Stimulated activated CD4-positive, alpha-beta T cell treated with anti-CD3 and anti-CD28 coated beads, Interleukin-15, amount 100 ng/mL, for 48 hours (primary cell): ENCODE measurements around the gene INPP4B.

Experiments used
- DNase-seq, 2 donors: peaks; one replicate each; pipeline ENCODE4 v3.0.0-alpha.2; 2020; ENCODE audit warnings: low read depth in 2 of 2

INPP4B gene

DNA sequence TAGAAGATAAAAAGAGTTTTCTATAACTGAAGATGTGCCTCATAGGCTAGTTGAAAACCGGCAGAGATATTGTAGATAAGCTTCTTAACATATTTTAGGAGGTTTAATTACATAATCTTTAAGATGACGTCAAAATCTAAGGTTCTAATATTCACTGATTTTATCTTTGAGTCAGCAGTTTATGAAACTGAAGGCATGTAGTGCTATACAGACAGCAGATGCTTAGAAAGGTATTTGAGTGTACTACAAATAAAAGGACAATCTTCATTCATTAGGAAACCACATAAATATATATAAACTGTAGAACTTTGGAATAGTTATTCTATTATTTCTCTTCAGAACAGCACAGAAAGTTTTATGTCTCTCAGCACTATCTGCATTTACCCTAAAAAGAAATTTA is 704.9 kb downstream of the INPP4B start:
- no peak for DNase-seq

DNA sequence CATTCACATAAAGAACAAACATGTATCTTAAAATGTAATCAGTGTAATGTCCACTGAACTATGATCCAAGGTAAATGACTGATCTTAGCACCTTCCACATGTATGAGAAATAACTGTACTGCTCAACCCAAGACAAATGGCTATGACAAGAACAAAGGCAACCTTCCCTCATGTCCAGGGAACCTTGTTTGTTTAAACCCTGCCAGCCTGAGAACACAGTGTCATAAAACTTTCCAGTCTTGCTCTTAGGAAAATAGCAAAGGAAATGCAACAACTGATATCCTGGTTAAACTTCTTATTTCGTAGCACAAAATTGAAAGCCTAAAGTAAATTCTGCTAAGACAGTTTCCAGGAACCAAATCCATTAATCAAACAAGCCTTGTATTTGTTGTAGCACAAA is 715.4 kb downstream of the INPP4B start:
- no peak for DNase-seq

DNA sequence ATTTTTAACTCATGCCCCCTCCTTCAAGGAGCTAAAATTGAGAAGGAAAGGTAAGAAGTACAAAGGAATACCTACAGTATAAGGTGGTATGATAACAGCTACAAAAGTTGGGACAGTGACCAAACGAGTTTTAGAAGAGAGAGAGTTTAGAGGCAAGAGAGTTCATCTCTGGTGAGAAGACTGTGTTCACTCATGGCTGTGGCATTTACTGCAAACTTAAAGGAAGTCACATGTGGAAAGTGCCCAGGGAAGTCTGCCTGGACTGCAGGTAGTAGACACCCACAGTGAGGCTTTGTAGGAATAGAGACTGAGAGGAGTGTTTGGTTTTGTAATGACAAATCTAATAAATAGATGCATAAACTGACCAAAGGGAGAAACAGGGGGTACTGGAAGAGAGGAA is 716.2 kb downstream of the INPP4B start:
- no peak for DNase-seq

DNA sequence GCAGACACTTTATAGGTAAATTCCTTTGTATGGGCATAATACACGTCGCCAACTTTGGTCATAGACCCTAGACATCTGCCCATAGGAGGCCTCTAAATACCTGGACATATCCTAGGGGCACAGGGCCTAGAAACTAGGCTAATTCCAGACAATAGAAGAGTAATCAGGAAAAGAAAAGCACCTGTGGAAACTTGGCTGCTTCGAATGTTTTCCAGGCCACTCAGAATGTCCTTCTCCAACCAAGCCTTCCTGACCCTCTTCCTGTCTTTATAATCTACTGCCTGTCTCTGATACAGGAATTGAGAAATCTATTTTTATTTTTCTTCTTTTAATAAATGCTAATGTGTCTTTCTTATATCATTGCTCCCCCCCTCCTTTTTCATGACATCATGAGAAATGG is 716.6 kb downstream of the INPP4B start:
- DNase-seq: no peak

DNA sequence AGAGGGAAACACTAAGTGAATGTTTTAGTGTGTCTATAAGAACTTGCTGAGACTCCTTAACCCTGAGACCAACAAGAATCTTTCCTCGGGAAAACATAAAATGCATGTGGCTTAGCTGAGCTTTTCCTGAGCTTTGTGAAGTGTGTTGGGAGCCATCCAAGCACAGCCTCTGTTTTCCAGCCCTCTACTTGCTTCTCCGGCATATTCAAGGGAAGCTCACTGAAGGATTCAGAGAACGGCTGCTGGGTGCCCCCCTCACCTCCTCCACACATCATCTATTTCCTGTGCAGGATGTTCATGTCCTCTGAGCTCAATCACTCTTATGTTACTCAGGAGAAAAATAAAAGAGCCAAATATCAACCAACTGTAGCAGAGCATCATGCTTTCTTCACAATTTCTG is 717.6 kb downstream of the INPP4B start:
- no peak for DNase-seq

DNA sequence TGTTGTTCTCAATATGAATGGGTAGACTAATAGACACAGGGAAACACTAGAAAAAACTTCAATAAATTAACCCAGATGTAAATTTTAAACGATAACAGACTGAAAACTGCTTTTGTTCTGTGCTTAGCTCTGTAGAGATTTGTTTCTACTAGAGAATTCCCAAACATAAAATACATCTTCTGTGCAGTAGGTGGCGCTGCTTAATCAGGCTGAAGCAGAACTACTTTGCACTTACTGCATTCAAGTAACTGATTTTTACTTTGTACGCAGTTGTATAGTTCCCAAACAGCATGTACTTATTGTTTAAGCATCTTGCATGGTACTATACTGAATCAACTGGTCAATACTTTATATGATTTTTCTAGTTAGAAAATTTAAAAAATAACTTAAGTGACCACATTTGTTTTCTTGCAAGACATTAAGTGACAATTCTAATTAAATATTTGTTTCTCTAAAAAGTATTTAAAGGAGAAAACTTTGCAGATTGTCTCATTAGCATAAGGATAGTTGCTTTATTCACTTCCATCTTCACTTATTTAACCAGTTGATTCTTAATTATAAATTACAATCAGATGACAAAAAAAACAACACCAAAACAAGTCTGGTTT is 719.1 kb downstream of the INPP4B start:
- peak; percentile 29 to 51 for DNase-seq

DNA sequence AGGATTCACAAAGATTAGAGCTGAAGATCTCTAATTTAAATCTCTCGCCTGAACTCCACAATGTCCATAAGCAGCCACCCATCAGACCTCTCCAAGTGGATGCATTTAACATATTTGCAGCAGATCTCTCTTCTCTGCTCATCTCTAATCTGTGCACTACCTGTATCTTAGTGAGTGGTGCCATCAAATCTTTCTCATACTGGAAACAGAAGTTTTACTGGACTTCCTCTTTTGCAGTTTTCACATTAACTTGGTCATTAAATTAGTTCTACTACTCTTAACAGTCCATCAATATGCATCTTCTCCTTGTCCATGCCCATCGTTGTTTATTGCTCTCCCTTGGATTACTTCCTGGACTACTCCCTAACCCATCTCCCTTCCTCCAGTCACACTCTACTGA is 721.2 kb downstream of the INPP4B start:
- no peak for DNase-seq

DNA sequence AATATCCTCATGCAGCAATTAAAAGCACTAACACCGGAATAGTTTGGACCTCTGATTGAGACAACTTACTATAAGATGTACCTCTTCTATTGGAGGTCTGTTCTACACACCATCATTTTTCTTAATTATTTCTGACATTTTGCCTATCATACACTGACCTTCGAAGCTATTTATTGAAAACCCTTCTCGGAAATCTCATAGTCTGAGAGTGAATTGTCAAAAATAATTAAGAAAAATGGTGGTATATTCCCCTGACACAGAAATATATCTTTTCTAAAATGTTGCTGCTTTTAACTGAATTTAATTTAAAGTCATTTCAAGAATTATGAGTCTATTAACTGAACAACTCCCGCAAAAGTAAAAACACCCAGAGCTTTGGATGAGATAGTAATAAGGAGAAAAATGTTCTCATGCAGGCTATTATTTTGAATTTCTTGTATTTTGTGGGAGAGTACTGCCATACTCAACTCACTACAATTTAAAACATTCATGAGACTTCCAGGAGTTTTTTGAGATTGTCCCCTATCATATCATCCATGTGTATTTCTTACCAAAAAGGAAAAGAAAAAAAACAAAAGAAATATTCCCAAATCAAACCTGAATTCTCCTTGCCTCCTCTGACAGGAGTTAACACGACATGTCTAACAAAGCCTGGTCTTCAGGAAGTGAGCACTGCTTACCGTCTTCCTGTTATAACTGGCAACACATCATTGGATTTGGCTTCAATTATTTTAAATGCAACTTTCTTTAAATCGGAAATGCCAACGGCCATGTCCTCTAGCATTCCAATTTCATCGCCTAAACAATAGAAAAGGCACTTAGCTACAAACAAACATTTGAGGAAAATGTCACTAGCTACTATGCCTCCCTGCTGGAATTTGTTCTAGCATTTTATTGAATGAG is 724.4 kb downstream of the INPP4B start:
- no peak for DNase-seq

DNA sequence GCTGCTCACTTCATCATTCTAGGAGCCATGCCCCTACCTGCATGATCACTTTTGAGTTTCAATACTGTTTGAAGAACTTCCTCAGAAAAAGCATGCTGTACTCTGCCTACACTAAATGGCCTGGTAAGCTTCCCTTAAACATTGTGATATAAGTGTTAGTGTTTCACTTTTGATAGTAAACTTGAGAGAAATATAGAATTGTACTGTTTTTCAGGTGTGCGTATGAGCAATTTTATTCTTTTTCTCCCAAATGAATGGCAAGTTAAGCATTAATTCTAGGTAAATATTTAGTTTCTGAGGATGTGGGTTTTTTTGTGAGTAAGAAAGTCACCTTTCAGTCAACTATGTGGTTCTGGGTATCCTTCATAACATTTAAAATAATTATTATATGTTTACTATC is 725.2 kb downstream of the INPP4B start:
- no peak for DNase-seq

DNA sequence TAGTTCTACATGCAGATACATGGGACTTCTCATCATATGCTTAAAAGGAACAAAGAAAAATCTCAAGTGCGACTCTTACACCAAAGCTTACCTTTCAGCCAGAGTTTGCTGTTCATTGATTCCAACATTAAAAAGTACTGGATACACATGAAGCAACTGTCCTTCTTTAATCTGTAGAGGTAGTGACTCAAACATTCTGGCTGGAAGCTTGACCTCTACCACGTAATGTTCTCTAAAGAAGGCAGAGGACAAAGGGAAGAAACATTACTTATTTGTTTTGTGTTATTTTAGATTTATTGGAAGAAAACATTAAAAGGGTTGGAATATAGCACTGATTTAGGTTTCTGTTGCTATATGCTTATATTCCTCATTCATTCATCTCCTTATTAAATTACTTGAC is 733.6 kb downstream of the INPP4B start:
- no peak for DNase-seq

DNA sequence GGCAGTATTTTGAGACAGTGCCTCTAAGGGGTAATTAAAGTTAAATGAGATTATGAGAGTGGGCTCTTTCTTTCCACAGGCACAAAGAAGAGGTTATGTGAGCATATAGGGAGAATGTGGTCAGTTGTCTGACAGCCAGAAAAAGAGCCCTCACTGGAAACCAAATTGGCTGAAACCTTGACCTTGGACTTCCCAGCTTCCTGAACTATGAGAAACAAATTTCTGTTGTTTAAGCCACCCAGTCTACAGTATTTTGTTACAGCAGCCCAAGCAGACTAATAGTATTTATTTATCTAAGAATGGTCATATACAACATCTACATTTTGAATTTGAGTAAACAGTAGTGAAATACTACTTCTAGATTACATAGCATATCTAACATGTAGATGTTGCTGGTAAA is 736.0 kb downstream of the INPP4B start:
- DNase-seq: no peak

DNA sequence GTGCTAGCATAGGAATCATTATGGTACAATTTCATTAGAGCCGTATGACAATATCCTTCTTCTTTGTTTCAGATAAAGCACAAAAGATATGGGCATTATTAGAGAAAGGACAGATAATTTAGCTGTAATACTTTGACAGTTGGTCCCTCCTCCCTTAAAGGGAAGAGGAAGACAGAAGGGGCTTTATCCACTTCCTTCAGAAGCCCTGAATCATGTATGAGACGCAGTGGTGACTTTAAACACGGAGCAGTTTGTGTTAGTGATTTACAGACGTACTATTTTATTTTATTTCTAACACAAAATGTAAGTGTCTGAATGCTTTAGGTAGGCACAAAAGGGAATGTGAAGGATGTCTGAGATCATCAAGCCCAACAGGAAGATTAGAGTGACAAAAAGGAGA is 742.1 kb downstream of the INPP4B start:
- DNase-seq: no peak

DNA sequence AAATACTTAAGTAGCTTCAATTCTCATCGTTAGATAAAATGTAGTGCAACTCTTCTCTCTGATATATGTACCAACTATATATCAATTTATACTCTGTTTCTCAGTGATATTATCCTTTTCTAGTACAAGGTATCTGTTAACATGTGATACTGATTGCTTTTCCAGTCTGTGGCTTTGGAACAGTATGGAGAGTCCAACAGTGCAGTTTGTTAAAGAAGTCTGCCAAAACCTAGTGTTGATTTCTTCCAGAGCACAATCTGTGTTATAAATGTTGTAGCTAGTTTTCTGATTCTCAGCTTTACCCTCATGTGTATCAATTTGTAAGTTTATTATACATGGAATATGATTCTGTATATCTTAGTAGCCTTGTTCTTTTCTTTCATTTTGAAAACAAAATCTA is 744.7 kb downstream of the INPP4B start:
- no peak for DNase-seq

DNA sequence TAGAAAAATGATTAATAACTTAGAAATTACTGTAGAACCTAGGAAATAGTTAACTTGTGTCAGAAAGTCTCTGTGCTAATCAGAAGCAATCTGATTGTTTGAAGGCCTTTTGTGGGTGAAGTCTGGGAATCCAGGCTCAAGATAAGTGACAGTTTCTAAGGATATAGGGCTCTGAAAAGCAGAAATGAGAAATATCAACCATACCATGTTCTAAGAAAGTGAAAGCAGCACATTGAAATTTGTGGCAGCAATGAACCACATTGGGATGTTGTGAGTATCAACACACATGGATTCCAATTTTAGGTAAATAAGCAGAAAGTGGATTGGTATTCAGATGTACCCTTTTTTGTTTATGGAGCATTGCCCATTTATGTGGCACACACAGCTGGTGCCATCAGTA is 745.2 kb downstream of the INPP4B start:
- DNase-seq: no peak

DNA sequence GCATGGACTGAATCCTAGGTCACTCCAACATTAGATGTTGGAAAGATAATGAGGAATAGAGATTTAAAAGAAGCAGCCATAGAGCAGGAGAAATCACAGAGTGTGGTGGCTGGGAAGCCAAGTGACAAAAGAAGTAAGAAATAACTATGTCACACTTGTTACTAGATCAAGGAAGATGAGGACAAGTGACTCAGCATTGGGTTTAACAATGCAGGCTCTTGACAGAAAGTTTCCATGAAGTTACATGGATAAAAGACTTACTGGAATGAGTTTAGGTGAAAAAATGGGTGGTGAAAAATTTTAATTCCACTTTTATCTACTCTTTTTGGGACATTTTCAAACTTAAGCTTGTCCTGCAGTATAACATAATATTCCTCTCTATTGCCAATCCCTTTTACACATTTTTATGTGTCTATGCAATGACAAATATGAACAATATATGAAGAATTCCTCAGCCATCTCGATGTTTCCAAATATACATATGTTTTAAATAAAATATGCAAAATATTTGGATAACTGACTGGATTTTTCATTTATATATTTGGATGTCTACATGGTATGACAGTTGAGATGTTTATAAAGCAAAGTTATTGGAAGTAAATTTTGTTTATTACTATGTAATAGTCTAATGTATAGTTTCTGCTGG is 747.1 kb downstream of the INPP4B start:
- DNase-seq: no peak

DNA sequence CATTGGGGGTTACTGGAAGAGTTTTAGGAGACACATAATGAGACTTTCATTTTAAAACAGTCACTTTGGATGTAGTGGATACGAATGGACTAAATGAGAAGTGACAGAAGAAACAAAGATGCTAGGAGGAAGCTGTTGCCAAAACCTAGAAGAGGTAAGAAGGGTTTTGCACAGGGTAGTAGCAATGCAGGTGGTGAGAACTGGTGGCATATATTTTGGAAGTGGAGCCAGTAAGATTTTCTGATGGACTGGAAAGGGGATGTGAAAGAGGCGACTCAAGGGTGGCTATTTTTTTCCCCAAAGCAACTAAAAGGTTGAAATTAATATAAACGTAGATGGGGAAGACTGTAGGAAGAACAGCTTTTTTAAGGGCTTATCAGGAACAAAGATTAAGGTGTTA is 747.7 kb downstream of the INPP4B start:
- no peak for DNase-seq

DNA sequence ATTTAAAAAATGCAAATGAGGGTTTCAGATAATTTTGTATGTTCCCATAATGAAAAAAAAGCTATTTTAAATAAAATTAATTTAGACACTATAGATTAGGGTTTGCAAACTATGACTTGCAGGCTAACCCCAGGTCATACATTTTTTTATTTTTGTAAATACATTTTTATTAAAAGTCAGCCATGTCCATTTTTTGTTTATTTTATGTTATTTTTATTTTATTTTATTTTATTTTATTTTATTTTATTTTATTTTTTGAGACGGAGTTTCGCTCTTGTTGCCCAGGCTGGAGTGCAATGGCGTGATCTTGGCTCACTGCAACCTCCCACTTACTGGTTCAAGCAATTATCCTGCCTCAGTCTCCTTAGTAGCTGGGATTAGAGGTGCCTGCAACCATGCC is 749.1 kb downstream of the INPP4B start:
- DNase-seq: no peak

DNA sequence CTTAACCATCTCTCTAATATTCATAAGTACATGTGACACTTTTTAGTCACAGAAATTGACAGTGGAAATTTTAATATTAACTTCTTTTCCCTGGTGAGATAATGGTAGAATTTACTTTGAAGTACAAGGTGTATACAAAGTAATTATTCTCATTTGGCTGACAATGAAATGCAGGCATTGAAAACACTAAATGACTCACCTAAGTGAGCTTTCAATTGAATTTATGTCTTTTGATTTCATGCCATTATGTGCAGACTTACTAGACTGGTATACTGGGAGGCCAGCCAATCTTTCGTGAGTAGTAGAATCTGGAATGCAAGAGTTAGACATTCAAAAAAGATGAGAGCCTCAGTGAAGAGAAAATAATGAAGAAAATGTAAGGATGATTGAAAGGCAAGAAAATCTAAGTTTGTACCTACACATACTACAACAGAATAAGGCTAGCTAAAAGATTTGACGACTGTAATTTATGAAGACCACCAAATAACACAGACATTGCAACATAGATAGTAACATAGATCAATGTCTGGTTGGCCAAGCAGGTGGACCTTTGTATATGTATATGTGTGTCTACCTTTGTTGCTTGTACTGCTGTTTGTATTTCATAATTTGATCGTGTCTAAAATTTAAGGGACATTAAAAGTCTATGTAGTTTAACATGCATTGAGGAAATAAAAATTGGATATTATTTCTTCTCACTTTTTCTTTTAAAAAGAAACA is 750.1 kb downstream of the INPP4B start:
- DNase-seq: no peak

DNA sequence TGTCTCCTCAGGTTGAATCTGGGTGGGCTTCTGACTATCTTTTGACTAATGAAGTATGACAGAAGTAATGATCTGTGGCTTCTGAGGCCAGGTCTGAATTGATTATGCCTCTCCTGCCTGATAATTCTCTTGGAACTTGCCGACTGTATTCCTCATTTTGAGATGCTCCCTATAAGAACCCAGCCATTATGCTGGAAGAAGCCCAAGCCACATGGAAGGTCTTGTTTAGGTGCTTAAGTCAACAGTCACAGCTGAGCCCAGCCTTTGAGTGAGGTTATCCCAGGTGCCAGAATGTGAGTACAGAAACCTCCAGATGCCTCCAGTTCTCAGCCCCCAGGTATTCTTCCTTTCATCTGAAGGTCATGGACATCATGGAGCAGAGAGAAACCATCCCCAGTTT is 753.2 kb downstream of the INPP4B start:
- DNase-seq: no peak

DNA sequence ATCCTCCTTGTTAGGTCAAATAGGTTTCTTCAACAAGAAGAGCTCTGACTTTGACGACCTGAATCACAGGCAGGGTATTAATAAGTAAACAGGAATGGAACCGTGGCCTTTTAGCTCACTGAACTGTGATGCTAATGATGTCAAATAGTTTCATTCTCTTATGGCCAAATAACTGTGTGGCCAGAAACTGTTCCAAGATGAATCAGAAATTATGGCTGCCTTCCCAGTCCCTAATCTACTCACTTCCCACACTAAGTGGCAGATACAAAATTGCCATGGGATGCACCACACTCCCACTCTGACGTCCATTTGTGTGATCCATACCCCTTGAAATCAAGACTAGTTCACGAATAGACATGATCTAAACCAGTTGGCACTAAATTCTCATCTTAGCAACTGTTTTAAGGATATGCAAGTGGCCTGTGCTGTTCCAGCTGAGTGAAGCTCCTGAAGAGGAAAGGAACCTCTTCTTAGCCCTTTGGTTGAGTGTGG is 754.4 kb downstream of the INPP4B start:
- no peak for DNase-seq

DNA sequence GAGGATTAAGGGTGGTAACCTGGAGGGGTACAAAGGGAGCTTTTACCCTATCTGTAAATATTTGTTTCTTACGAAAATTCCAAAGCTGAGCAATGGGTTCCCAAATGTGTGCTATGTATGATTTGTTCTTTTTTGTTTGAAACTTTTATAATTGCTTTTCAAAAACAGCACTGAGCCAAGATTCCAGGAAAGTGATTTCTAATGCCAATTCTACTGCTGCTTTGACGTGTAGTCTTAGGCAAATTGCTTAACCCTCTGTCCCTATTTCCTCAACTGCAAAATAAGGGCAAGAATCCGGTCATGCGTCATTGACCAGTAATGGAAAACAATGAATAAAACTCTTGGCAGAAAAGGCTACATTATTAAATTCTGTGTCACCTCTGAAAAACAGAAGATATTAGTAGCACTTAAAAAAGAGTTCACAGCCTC is 755.0 kb downstream of the INPP4B start:
- no peak for DNase-seq

DNA sequence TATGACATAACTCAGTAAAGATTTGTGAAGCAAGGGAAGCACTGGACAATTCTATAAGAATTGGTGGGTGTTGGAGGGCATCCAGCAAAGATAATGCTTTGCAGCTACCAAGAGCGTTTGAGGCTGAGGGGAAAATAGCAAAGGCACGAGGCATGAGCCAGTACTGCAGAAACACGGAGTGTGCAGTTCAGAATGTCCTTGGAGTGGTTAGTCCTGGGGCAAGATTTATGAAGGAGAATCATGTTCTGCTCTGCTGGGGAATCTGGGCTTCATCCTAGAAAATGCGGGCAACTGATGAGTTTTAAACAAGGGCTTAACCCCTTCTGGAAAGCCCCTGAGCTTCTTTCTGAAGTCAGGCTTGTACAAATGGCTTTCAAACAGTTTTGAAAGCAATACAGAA is 757.2 kb downstream of the INPP4B start:
- no peak for DNase-seq
